ENCODE results near the gene RAB5B. TPM values are rescaled to one million over a fixed set of nuclear protein-coding genes. Genes with fewer than 3 reads are reported as not detected.

Gene RAB5B, protein sequence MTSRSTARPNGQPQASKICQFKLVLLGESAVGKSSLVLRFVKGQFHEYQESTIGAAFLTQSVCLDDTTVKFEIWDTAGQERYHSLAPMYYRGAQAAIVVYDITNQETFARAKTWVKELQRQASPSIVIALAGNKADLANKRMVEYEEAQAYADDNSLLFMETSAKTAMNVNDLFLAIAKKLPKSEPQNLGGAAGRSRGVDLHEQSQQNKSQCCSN
- 54.7 TPM for polyA plus RNA-seq

DNA sequence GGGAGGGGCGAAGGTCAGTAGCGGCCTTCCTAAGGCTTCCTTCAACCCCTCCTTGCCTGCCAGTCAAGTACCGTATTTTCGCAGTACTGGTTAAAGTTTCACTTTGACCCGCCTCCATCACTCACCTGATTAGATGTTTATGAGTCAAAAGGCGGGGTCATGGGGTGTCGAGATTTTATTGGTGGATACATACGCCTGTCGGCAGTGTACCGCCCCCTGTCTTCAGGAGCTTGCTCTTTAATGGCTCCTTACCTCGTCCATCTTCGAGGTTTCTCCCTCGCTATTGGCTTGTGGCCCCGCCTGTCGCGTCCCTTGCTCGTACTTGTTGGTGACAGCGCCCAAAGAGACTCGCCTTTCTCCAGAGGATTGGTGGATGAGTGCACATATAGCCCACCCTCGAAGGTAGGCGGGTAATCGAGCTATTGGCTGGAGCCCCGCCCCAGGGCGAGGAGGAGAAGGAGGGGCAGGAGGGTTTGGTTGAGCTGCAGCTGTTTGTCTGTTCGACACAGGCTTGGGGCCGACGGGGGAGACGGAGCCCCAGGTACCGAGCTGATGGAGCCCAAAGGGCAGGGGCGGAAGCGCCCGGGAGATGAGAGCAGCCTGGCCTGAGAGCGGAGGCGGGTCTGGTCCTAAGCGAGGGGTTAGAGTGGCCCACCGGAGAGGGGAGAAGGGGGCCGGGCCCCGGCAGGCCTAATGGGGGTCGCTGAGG lies at the start of gene RAB5B:
Gene RAB5B (plus strand): TSS at position 480 of the 709 bp plus-strand sequence. CDS start 12,883 bp downstream, outside the sequence.
- H3K9me3 Mint-ChIP-seq = no peaks in the 10 kb centered on the region
- no peaks in the 10 kb centered on the region for H3K27me3 Mint-ChIP-seq
- no peak within 1 kb of the TSS for H3K4me3 Mint-ChIP-seq
- no peak within 1 kb of the TSS for H3K27ac Mint-ChIP-seq
- H3K36me3 Mint-ChIP-seq = no peaks in the 10 kb centered on the region
- H3K4me1 Mint-ChIP-seq = peaks cover 0 to 20% (median 3%) of the 10 kb centered on the region in 3 donors

DNA sequence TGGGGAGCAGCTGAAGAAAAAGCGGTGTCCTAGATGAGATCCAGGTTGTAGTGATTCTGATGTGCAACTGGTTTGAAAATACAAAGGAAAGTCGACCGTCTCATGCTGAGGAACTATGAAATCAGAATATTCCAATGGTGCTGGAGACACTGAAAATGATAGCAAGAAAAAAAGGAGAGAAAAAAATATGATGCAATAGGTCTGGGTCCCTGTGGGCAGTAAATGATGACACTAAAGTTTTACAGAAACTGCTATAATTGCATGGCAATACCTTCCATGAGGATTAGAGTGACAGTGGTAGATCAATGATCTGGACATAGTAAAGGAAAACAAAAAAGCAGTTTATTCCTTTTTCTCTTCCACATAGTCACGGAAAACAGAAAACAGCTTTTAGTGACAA lies 48.5 kb upstream of the RAB5B start:
- Mint-ChIP-seq H3K27ac (peak overlapping the region in 2 of 3 donors; percentile 47 to 98), H3K27me3 (no peaks in the 10 kb centered on the region), H3K4me3 (peak overlapping the region; percentile 90 to 99 (median 98)), H3K4me1 (peaks cover 33 to 44% (median 43%) of the 10 kb centered on the region in 3 donors), H3K9me3 (no peaks in the 10 kb centered on the region), H3K36me3 (peaks cover 5% of the 10 kb centered on the region)

DNA sequence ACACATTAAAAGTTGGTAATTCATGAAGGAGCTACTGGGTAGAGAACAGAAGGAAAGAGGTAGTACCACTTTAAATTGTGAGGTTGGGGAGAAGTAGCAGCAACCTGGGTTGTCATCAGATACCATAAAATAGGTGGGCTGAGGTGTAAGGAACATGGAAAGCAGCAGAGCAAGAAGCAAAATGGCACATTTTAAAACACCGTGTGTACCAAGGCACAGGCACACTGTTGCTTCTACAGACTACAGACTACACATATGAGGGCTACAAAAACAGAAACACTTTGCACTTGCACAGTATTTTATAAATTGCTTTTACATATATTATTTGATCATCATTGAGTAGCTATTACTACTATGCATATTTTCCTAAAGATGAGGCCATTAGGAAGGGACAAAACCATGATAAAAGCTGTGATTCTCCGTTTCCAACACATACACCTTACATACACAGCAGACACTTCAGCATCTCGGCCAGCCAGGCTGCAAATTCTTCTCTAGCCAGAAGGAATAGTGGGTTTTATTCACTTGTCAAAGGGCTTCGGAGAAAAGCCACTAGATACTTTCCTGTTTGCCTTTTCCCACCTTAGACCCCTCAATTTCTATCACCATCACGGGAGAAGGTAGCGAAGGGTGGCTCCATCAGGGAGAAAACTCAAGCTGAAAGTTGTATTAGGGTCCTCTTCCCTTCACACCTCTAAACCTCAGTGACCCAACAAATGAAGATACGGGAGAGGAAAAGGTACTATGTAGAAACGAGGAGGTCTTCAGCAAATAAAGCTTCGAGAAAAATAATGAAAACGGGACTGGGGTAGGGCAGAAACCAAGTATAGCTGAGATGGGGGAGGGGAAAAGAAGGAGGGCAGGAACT lies 47.8 kb upstream of the RAB5B start:
- Mint-ChIP-seq H3K27me3 (no peaks in the 10 kb centered on the region), H3K36me3 (peaks cover 5% of the 10 kb centered on the region), H3K27ac (peak overlapping the region; percentile 96 to 98 (median 96)), H3K4me1 (peaks cover 36 to 46% (median 44%) of the 10 kb centered on the region in 3 donors), H3K9me3 (no peaks in the 10 kb centered on the region), H3K4me3 (peak overlapping the region; percentile 90 to 99 (median 98))

DNA sequence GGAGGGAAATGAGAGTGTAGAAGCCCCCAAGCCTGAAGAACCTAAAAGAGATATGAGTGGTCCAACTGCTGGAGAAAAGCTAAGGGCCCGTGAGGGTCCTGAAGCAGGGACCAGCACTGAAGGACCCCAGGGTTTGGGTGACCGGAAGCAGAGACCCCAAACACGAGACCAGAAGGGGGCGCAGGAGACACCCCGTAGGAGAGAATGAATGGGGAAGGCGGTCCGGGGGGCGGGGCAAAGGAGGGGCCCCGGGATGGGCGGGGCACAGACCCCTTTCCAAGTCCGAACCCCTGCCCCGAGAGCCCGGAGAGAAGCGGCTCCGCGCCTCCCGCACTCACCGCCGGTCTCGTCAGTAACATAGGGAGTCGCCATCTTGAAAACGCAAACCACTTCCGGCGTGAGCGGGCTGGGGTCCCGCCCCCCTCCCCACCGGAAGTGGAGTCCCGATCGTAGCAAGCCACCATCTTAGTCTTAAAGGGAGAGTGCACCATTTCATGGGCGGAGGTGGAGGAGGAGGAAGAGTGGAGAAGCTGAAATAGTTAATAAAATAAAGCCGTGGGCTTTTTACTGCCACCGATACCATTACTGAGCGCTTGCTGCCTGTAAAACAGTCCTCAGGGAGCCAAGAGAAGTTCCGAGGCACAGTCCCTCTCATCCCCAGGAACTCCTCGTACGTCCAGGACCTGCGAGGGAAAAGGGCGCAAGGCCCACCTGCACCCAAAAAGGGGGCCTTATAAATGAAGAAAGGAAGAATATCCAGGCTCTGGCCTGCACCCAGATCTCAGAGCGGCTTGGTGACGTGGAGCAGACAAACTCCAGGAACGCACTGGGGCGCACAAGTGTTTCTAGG lies 46.9 kb upstream of the RAB5B start:
- H3K9me3 Mint-ChIP-seq = no peaks in the 10 kb centered on the region
- H3K27me3 Mint-ChIP-seq = no peaks in the 10 kb centered on the region
- peaks cover 35 to 45% (median 43%) of the 10 kb centered on the region in 3 donors for H3K4me1 Mint-ChIP-seq
- H3K36me3 Mint-ChIP-seq = peaks cover 5% of the 10 kb centered on the region
- peak overlapping the region; percentile 90 to 99 (median 98) for H3K4me3 Mint-ChIP-seq
- peak overlapping the region; percentile 96 to 98 (median 96) for H3K27ac Mint-ChIP-seq

DNA sequence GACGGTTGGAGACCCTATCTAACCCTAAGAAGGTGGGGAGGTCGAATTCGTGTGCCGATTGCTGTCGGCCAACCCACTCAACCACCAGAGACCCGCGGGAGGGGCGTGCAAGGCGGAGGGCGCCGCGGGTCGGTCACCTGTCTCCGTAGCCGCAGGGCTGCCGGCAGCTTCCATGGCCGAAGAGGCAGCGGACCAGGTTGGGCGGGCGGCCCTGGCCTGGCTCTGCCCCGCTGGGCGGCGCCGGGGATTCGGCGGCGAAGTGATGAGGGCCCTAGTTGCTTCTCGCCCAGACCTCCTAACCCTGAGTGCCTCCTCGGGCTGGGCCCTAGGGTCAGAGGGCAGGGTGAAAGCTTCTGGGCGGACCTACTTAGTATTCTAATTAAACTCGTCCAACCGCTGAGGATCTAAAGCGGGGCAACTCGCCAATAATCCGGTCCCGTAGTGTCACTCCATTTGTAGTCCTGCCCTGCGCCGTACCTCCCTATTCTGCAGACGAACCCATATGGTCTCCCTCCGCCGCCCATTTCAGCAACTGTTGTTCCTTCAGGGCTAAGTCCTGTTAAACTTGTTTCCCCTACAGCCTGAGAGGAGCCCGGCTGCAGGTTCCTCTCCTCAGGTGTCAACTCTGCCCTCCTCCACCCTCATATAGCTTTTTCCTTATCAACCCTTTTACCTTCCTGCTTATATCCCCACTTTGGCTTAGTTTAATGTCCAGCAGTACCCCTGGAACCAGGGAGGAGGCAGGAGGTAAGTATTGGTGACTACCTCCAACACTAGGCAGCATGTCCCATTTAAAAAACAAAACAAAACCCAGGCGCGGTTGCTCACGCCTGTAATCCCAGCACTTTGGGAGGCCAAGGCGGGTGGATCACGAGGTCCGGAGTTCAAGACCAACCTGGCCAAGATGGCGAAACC lies 46.0 kb upstream of the RAB5B start, which contains the start of gene PYM1:
Gene PYM1 (minus strand): TSS at position 307 of the 915 bp plus-strand sequence. CDS start 133 bp downstream, at position 174.
- no peaks in the 10 kb centered on the region for H3K27me3 Mint-ChIP-seq
- peak within 1 kb of the TSS; percentile 98 to 100 (median 98) for H3K27ac Mint-ChIP-seq
- peak within 1 kb of the TSS; percentile 90 to 100 (median 98) for H3K4me3 Mint-ChIP-seq
- no peaks in the 10 kb centered on the region for H3K36me3 Mint-ChIP-seq
- no peaks in the 10 kb centered on the region for H3K9me3 Mint-ChIP-seq
- H3K4me1 Mint-ChIP-seq = peaks cover 40 to 51% (median 44%) of the 10 kb centered on the region in 3 donors

DNA sequence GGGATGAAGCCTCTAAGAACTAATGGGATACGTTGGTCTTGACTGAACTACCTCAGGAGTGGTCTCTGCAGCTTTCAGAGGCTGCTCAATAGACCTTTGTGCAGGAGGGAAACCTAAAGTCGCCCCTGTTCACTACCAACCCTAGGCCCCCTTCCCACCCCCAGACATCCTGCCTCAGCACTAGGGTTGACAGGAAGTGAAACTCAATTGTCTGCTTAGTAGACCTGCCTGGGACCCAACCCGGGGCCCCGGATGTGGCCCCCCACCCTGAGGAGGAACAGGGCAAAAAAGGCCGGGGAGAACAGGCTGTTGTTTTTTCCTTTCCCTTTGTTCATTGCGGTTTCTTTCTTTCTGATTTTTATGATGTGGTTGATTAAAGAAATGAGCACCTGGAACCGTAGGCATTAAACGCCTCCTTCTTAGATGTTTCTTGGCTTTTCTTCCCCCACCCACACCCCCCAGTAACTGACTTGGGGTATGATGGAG lies 44.5 kb upstream of the RAB5B start:
- Mint-ChIP-seq H3K27me3 (no peaks in the 10 kb centered on the region), H3K9me3 (no peaks in the 10 kb centered on the region), H3K4me3 (peak overlapping the region; percentile 90 to 100 (median 98)), H3K36me3 (no peaks in the 10 kb centered on the region), H3K27ac (peak overlapping the region; percentile 98 to 100 (median 98)), H3K4me1 (peaks cover 48 to 52% (median 50%) of the 10 kb centered on the region in 3 donors)

DNA sequence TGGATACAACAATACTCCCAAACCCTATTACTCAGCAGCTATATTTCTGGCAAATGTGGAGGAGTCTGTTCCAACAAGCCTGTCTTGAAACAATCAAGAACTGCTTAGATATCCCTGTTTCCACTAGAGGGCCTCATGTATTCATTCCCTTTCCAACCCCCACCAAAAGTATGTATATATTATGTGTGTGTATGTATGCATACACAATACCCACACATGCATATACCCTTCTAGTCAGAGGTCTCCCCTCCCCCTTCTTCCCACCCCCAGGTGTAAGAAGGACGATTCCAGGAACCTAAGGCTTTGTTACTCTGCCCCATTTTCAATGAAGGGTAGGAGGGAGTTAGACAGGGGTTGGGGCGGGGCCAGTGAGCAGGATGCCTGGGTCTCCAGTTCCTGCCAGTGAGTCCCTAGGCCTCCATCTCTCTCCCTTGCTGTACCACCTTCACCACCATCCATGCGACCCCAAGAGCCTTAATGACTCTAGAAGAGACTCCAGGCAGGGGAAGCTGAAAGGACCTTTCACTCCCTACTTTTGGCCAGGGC lies 43.0 kb upstream of the RAB5B start, which contains the start of gene DGKA:
Gene DGKA (plus strand): TSS at position 392 of the 546 bp plus-strand sequence. CDS start 5,342 bp downstream, outside the sequence.
- H3K36me3 Mint-ChIP-seq = no peaks in the 10 kb centered on the region

DNA sequence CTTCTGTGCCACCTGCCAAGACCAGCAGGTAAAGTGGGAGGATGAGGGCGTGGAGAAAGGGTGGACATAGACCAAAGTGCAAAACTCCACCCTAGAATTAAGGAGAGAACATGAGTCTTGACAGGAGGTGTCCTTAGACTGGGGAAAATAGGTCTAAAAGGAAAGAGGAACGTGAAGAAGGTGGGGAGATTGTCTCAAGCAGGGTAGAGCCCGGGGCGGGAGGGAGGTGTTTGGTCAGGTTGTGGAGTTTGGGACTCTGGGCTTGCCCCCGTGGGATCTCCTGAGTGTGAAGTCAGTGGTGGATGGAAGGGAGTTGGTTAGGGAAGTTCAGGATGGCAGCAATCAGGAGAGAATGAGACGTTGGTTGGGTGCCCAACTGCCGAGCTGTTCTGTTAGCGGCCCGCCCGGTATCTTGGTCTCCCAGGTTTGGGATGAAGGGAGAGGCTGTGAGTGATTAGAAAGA lies 42.5 kb upstream of the RAB5B start:
- H3K4me3 Mint-ChIP-seq = peak overlapping the region; percentile 90 to 100 (median 98)
- no peaks in the 10 kb centered on the region for H3K27me3 Mint-ChIP-seq
- peak overlapping the region; percentile 98 to 100 (median 98) for H3K27ac Mint-ChIP-seq
- no peaks in the 10 kb centered on the region for H3K9me3 Mint-ChIP-seq
- peaks cover 34 to 44% (median 40%) of the 10 kb centered on the region in 3 donors for H3K4me1 Mint-ChIP-seq
- H3K36me3 Mint-ChIP-seq = no peaks in the 10 kb centered on the region

More for the DNA sequence above, 43.0 kb upstream of the RAB5B start, which contains the start of gene DGKA:
- no peaks in the 10 kb centered on the region for H3K27me3 Mint-ChIP-seq
- no peaks in the 10 kb centered on the region for H3K9me3 Mint-ChIP-seq
- H3K4me3 Mint-ChIP-seq = peak within 1 kb of the TSS; percentile 90 to 100 (median 98)
- peak within 1 kb of the TSS; percentile 98 to 100 (median 98) for H3K27ac Mint-ChIP-seq
- H3K4me1 Mint-ChIP-seq = peaks cover 39 to 46% (median 43%) of the 10 kb centered on the region in 3 donors

DNA sequence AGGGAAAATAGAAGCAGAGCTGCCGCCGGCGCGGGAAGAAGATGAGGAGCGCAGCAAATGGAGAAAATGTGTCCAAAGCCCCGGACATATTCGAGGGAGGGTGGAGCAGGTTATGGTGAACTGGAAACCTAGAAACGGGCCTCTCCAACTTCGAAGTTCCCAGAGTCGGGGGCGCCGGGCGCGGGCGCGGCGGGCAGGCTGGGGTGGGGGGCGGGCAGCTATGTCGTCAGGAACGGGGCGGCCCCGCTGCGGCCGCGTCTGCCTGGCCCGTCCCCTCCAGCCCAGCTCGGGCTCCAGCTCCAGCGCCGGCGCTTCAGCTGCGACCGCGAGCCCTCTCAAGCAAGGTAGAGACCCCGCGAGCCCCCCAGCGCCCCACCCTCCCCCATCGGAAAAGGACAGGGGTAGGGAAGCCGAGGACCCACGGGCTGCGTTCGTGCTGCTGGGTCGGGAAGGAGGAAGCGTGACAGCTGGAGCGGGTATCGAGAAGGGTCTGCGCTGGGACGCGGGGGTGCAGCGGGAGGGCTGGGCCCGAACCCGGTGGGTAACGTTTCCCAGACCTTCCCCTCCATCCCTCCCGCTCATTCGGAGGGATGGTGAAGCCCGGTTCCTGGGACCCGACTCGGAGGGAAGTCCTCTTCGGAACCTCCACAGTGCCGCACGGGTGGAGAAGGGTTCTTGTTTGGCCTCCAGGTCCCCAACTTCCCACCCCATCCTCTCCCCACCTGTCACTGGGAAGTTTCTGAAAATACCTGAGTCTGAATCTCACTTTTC lies 41.9 kb upstream of the RAB5B start:
- peak overlapping the region; percentile 90 to 100 (median 98) for H3K4me3 Mint-ChIP-seq
- H3K9me3 Mint-ChIP-seq = no peaks in the 10 kb centered on the region
- H3K27me3 Mint-ChIP-seq = no peaks in the 10 kb centered on the region
- peak overlapping the region; percentile 98 to 100 (median 98) for H3K27ac Mint-ChIP-seq
- no peaks in the 10 kb centered on the region for H3K36me3 Mint-ChIP-seq
- peaks cover 36 to 44% (median 38%) of the 10 kb centered on the region in 3 donors for H3K4me1 Mint-ChIP-seq

DNA sequence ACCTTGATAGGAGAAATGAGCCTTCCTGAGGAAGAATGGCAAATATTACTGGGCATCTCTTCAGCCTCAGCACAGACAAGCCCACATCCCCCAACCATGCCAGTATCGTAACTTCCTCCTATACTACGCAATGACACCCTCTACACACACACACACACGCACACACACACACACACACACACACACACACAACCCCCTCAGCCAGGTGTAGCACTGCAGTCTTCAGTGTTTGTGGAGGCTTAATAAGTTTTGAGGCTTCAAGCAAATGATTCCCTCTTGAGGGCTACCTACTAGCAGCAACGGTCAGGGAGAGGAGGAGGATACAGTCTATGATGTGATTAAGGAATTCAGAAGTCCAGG lies 41.3 kb upstream of the RAB5B start:
- no peaks in the 10 kb centered on the region for H3K36me3 Mint-ChIP-seq
- peaks cover 41 to 44% (median 42%) of the 10 kb centered on the region in 3 donors for H3K4me1 Mint-ChIP-seq
- H3K27ac Mint-ChIP-seq = peak overlapping the region; percentile 93 to 100 (median 98)
- no peaks in the 10 kb centered on the region for H3K27me3 Mint-ChIP-seq
- H3K9me3 Mint-ChIP-seq = no peaks in the 10 kb centered on the region
- peak overlapping the region; percentile 90 to 100 (median 98) for H3K4me3 Mint-ChIP-seq

DNA sequence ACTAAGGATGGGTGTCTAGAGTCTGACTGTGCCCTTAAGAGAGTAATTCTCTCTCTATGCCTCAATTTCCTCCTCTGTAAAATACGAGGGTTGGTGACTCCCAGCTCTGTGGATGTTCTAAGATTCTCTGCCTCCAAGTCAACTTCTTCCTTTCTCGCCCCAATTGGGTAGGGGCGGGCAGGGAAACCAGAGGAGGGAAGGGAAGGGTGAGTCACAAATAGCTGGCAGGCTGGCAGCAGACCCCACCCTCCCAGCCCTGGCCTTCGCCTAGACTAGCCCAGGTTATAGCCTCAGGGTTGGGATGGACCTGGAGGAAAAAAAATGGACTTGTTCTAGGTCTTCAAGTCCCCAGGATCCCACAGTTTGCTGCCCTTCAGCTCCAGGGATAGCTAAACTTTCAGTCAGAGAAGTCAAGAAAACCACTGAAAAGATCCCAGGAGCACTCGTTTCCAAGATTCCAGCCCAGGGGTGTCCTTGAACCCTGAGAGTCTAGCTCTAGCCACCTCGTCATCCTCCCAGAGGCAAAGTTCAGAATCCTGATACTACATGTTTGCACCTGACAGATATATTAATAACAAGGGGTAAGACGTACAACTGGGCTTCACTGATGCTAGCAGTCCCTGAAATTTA lies 40.6 kb upstream of the RAB5B start:
- peak overlapping the region; percentile 59 to 98 (median 85) for H3K27ac Mint-ChIP-seq
- H3K27me3 Mint-ChIP-seq = no peaks in the 10 kb centered on the region
- H3K4me1 Mint-ChIP-seq = peaks cover 38 to 43% (median 42%) of the 10 kb centered on the region in 3 donors
- H3K9me3 Mint-ChIP-seq = no peaks in the 10 kb centered on the region
- H3K36me3 Mint-ChIP-seq = no peaks in the 10 kb centered on the region
- peak overlapping the region; percentile 90 to 100 (median 98) for H3K4me3 Mint-ChIP-seq
